ENCODE measurements around the gene KRI1.

- TF ChIP-seq POLR2A (IDR thresholded peaks at IDR 0.05), result no peak
- no peak for TF ChIP-seq CTCF (IDR thresholded peaks at IDR 0.05)
- TF ChIP-seq EP300 (IDR thresholded peaks at IDR 0.05), result no peak
- TF ChIP-seq POLR2AphosphoS5 (IDR thresholded peaks at IDR 0.05), result no peak
Observed at GRCh38 chr19:10575011-10575716, 9.4 kb upstream of the KRI1 start.

All from gastroesophageal sphincter (tissue), 3 donors.